Endothelial cell of umbilical vein (primary cell): ENCODE measurements around the gene SYT2. TPM values are rescaled to one million over a fixed set of nuclear protein-coding genes. Genes with fewer than 3 reads are reported as not detected.

ENCODE experiments used
- BruUV-seq: library from RNA; stranded (reverse); fragments of 400-500 nt; replicated peaks from 2 replicates; lab custom pipeline; 2021; lab: Mats Ljungman, UMichigan
- CTCF ChIA-PET: fragments of 300-600, 350-600 bp; sonication (Branson Sonifier 250); formaldehyde crosslinking; loops from one replicate; lab custom pipeline; 2021; ENCODE audit warnings: antibody characterized with exemption, inconsistent platforms; lab: Charles Lee
- POLR2A ChIA-PET: fragments of 300-600, 350-600 bp; sonication (Branson Sonifier 250); formaldehyde crosslinking; loops from one replicate; lab custom pipeline; 2021; ENCODE audit warnings: antibody characterized with exemption, inconsistent platforms; lab: Charles Lee
- DNase-seq: peaks from one replicate; pipeline ENCODE4 v3.0.0-alpha.2; 2011; ENCODE audit warnings: low read depth, low spot score
- FAIRE-seq: peaks from 2 replicates; lab custom pipeline; 2011; peaks lifted over from hg19 to GRCh38; lab: Jason Lieb, UNC
- H2AFZ ChIP-seq: 2 replicates; pipeline ENCODE4 v1.6.0; 2012; ENCODE audit warnings: low read depth, low read length, control low read depth, inconsistent platforms
- H3K27ac ChIP-seq: 2 replicates; pipeline ENCODE4 v1.5.1; 2011; ENCODE audit warnings: low read depth, mild to moderate bottlenecking, control low read depth, low read length, moderate library complexity; ENCODE audit not compliant: insufficient read depth
- H3K27me3 ChIP-seq, 2 experiments: 2 replicates each; pipeline versions ENCODE4 v1.6.0 to v1.6.1; 2011; ENCODE audit warnings: low read length in 2 of 2, mixed read lengths in 1 of 2; ENCODE audit not compliant: control insufficient read depth in 2 of 2, insufficient read depth in 2 of 2
- H3K36me3 ChIP-seq, 2 experiments: 2 replicates in 1 of 2; 3 replicates in 1 of 2; pipeline ENCODE4 v1.5.1; 2011; ENCODE audit warnings: low read length in 2 of 2, mild to moderate bottlenecking in 1 of 2, moderate library complexity in 1 of 2; ENCODE audit not compliant: control insufficient read depth in 2 of 2, insufficient read depth in 2 of 2; ENCODE audit errors: extremely low read depth in 1 of 2
- H3K4me1 ChIP-seq: 3 replicates; pipeline ENCODE4 v1.5.1; 2011; ENCODE audit warnings: mild to moderate bottlenecking, low read length; ENCODE audit not compliant: control insufficient read depth, insufficient read depth; ENCODE audit errors: extremely low read depth
- H3K4me2 ChIP-seq: 2 replicates; pipeline ENCODE4 v1.6.1; 2011; ENCODE audit warnings: low read length, control low read depth, mixed read lengths; ENCODE audit not compliant: insufficient read depth
- H3K4me3 ChIP-seq, 3 experiments: fragments of 200-600 bp in 1 of 3; sonication (generic), shearing (Covaris generic) in 1 of 3; replicated peaks in 1 of 3; 2 replicates each; pipeline ENCODE4 v1.5.1; 2011 to 2016; ENCODE audit warnings: control low read depth in 3 of 3, low read length in 3 of 3, mild to moderate bottlenecking in 2 of 3, inconsistent platforms in 1 of 3, low read depth in 1 of 3, moderate library complexity in 1 of 3; ENCODE audit not compliant: insufficient read depth in 1 of 3
- H3K79me2 ChIP-seq: 2 replicates; pipeline ENCODE4 v1.6.0; 2012; ENCODE audit warnings: low read length, inconsistent platforms; ENCODE audit not compliant: control insufficient read depth, insufficient read depth
- H3K9ac ChIP-seq: replicated peaks from 2 replicates; pipeline ENCODE3; 2011; ENCODE audit warnings: low read length, control low read depth; ENCODE audit not compliant: insufficient read depth; ENCODE audit errors: extremely low read depth
- H3K9me1 ChIP-seq: replicated peaks from 3 replicates; pipeline ENCODE4 v1.6.0; 2011; ENCODE audit warnings: mild to moderate bottlenecking, low read length; ENCODE audit not compliant: control insufficient read depth, insufficient read depth; ENCODE audit errors: extremely low read depth
- H3K9me3 ChIP-seq: replicated peaks from 2 replicates; pipeline ENCODE4 v1.5.1; 2012; ENCODE audit warnings: low read length, inconsistent platforms; ENCODE audit not compliant: control insufficient read depth, insufficient read depth
- H4K20me1 ChIP-seq: replicated peaks from 2 replicates; pipeline ENCODE3; 2011; ENCODE audit warnings: mild to moderate bottlenecking, low read length; ENCODE audit not compliant: control insufficient read depth, insufficient read depth; ENCODE audit errors: extremely low read depth
- EZH2 ChIP-seq: IDR thresholded peaks from 2 replicates; pipeline ENCODE4 v1.6.1; 2012; ENCODE audit warnings: borderline replicate concordance, low read depth, mild to moderate bottlenecking, moderate library complexity, low read length, inconsistent platforms; ENCODE audit not compliant: severe bottlenecking
- FOS ChIP-seq: IDR thresholded peaks from 2 replicates; pipeline ENCODE4 v1.6.1; 2011; ENCODE audit warnings: mild to moderate bottlenecking, low read length, moderate library complexity, borderline replicate concordance; ENCODE audit not compliant: insufficient read depth
- GATA2 ChIP-seq: IDR thresholded peaks from 2 replicates; pipeline ENCODE4 v1.7.0; 2011; ENCODE audit warnings: low read depth, mild to moderate bottlenecking, moderate library complexity, mixed read lengths, low read length; ENCODE audit not compliant: insufficient read length, insufficient read depth
- JUN ChIP-seq: IDR thresholded peaks from 2 replicates; pipeline ENCODE4 v1.6.1; 2011; ENCODE audit warnings: borderline replicate concordance, low read depth; ENCODE audit not compliant: insufficient read length, insufficient read depth
- MYC ChIP-seq: IDR thresholded peaks from one replicate; pipeline ENCODE4 v1.6.1; 2011; ENCODE audit warnings: mild to moderate bottlenecking, low read depth, low read length
- POLR2A ChIP-seq: IDR thresholded peaks from 2 replicates; pipeline ENCODE4 v1.6.1; 2012; ENCODE audit warnings: low read depth, mild to moderate bottlenecking, control low read depth, low read length
- POLR2AphosphoS5 ChIP-seq: IDR thresholded peaks from 2 replicates; pipeline ENCODE4 v1.6.1; 2012; ENCODE audit warnings: low read depth, mild to moderate bottlenecking, control low read depth, low read length, moderate library complexity; ENCODE audit not compliant: insufficient read depth
- dilution Hi-C: fragments of 300-500 bp; cut with MboI; formaldehyde crosslinking; loops from one replicate; pipeline ENCODE4 v1.15.0; 2019; ENCODE audit warnings: low sequenced_read_pairs; ENCODE audit not compliant: extremely low pct_ligation_motif_present
- intact Hi-C: fragments of 100-400 bp; cut with micrococcal nuclease; formaldehyde crosslinking; loops from one replicate; pipeline ENCODE4 v1.10.0; 2022
- polyA plus RNA-seq, 4 experiments: library from polyadenylated mRNA; depleted of rRNA in 3 of 4; stranded (reverse) in 3 of 4; unstranded in 1 of 4; fragments of >200 nt; gene quantifications; 2 replicates each; pipeline versions ENCODE4 v1.2.1 to v1.2.3, GENCODE V29; 2011 to 2012; ENCODE audit warnings: missing spikeins in 1 of 4
- total RNA-seq: library from RNA; stranded (reverse); gene quantifications from 2 replicates; pipeline ENCODE4 v1.2.3, GENCODE V29; 2021
- TF ChIP-seq, protein P1 (sequence below), 2 donors: IDR thresholded peaks; 1 replicate in 1 of 2; 2 replicates in 1 of 2; pipeline ENCODE4 v1.5.1; 2011; ENCODE audit warnings: low read length in 2 of 2, mild to moderate bottlenecking in 2 of 2, moderate library complexity in 2 of 2, control low read depth in 1 of 2, inconsistent platforms in 1 of 2, low read depth in 1 of 2; ENCODE audit not compliant: insufficient read depth in 1 of 2; ENCODE audit errors: extremely low read depth in 1 of 2
- TF ChIP-seq, protein P2 (sequence below): IDR thresholded peaks from 2 replicates; pipeline ENCODE4 v1.6.1; 2011; ENCODE audit not compliant: insufficient read depth, insufficient read length

Gene SYT2
- total and polyA plus RNA-seq, 2 donors (not counting 3 experiments of a cell fraction or from before 2014, with no cell fraction given), result not detected

DNA sequence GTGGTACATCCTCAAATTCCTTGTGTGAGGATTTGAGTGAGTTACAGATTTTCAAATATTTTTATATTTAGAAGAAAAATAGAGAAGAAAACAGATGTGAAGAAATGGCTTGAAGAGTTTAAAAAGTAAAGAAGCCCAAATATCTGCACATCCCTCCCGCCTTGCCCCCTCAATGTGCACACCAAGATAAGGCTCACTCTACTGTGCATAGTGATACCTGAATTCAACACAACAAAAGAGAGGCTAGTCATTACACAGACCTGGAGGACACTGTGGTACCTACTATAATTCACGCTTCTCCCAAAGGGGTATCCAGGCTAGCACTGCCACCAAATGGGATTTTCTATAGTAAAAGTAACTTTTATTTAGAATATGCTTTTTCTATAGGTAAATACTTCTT, 44.0 kb upstream of the SYT2 start:
- H3K36me3 ChIP-seq, result peaks cover 23 to 29% of the 10 kb centered on the region in 2 experiments
- DNase-seq, result no peak
- no peak overlapping the region for H3K9ac ChIP-seq
- H3K9me1 ChIP-seq, result no peaks in the 10 kb centered on the region
- peaks cover 2% of the 10 kb centered on the region for H4K20me1 ChIP-seq
- H3K4me2 ChIP-seq, result no peak overlapping the region
- no peak overlapping the region for H2AFZ ChIP-seq
- H3K27me3 ChIP-seq, result no peaks in the 10 kb centered on the region
- FAIRE-seq, result no peak
- H3K79me2 ChIP-seq, result no peaks in the 10 kb centered on the region
- dilution Hi-C loops, result no loop called here
- no peak overlapping the region for H3K27ac ChIP-seq
- ChIA-PET CTCF (no interaction called here), POLR2A (no interaction called here)
- H3K9me3 ChIP-seq, result no peaks in the 10 kb centered on the region
- H3K4me1 ChIP-seq, result no peaks in the 10 kb centered on the region
- intact Hi-C loops, result no loop called here
- no peak overlapping the region for H3K4me3 ChIP-seq
- no TSS peak for BruUV-seq
- TF ChIP-seq FOS (no peak), EZH2 (no peak), MYC (no peak), POLR2A (no peak), GATA2 (no peak), POLR2AphosphoS5 (no peak), JUN (no peak)
- TF ChIP-seq, protein P1, sequence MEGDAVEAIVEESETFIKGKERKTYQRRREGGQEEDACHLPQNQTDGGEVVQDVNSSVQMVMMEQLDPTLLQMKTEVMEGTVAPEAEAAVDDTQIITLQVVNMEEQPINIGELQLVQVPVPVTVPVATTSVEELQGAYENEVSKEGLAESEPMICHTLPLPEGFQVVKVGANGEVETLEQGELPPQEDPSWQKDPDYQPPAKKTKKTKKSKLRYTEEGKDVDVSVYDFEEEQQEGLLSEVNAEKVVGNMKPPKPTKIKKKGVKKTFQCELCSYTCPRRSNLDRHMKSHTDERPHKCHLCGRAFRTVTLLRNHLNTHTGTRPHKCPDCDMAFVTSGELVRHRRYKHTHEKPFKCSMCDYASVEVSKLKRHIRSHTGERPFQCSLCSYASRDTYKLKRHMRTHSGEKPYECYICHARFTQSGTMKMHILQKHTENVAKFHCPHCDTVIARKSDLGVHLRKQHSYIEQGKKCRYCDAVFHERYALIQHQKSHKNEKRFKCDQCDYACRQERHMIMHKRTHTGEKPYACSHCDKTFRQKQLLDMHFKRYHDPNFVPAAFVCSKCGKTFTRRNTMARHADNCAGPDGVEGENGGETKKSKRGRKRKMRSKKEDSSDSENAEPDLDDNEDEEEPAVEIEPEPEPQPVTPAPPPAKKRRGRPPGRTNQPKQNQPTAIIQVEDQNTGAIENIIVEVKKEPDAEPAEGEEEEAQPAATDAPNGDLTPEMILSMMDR (IDR thresholded peaks at IDR 0.05; ENCODE audit: extremely low read depth in 1 of 2, insufficient read depth in 1 of 2, low read depth in 1 of 2, low read length in 2 of 2), result no peak
- TF ChIP-seq, protein P2, sequence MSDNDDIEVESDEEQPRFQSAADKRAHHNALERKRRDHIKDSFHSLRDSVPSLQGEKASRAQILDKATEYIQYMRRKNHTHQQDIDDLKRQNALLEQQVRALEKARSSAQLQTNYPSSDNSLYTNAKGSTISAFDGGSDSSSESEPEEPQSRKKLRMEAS, result no peak
